KOPT-K1 (cell line): ENCODE results near the gene HSD17B3.
"Not testable (repeated sequence)": the region's sequence is repeated elsewhere in the genome, so short reads cannot be mapped to it uniquely, and the experiment has no call there.

Source experiments
- H3K27ac ChIP-seq: fragments of 200-600 bp; sonication (generic); 2 replicates; pipeline ENCODE4 v1.5.1; 2016; ENCODE audit warnings: antibody characterized with exemption, mild to moderate bottlenecking, low read depth, low read length; ENCODE audit not compliant: poor library complexity, severe bottlenecking
- H3K36me3 ChIP-seq: fragments of 200-600 bp; sonication (generic); 2 replicates; pipeline ENCODE4 v1.5.1; 2017; ENCODE audit warnings: antibody characterized with exemption, mild to moderate bottlenecking, low read length, moderate library complexity; ENCODE audit not compliant: insufficient read depth
- H3K9me3 ChIP-seq: fragments of 200-600 bp; sonication (generic); 2 replicates; pipeline ENCODE4 v1.5.1; 2017; ENCODE audit warnings: antibody characterized with exemption, low read length, mild to moderate bottlenecking; ENCODE audit not compliant: insufficient read depth, poor library complexity, severe bottlenecking

Gene HSD17B3

GRCh38 chr9:96274939-96275338, 27.0 kb downstream of the HSD17B3 start:
- no peak overlapping the region for H3K27ac ChIP-seq
- peaks cover 23% of the 10 kb centered on the region for H3K9me3 ChIP-seq
- H3K36me3 ChIP-seq, result no peaks in the 10 kb centered on the region

- no peak overlapping the region for H3K27ac ChIP-seq
- no peaks in the 10 kb centered on the region for H3K36me3 ChIP-seq
- peaks cover 21% of the 10 kb centered on the region for H3K9me3 ChIP-seq
These were observed 31.7 kb downstream of the HSD17B3 start for GRCh38 chr9:96270236-96270744.

GRCh38 chr9:96258967-96259366, 43.0 kb downstream of the HSD17B3 start:
- Histone ChIP-seq H3K27ac (no peak overlapping the region), H3K36me3 (no peaks in the 10 kb centered on the region), H3K9me3 (no peaks in the 10 kb centered on the region)

GRCh38 chr9:96256800-96257199, 45.2 kb downstream of the HSD17B3 start:
- no peaks in the 10 kb centered on the region for H3K9me3 ChIP-seq
- no peaks in the 10 kb centered on the region for H3K36me3 ChIP-seq
- no peak overlapping the region for H3K27ac ChIP-seq

- no peaks in the 10 kb centered on the region for H3K9me3 ChIP-seq
- no peak overlapping the region for H3K27ac ChIP-seq
- H3K36me3 ChIP-seq, result no peaks in the 10 kb centered on the region
These were observed 46.3 kb downstream of the HSD17B3 start for GRCh38 chr9:96255698-96256097.

- Histone ChIP-seq H3K9me3 (no peaks in the 10 kb centered on the region), H3K27ac (no peak overlapping the region)
These were observed 48.8 kb downstream of the HSD17B3 start for GRCh38 chr9:96253059-96253696.

GRCh38 chr9:96251451-96251850, 50.5 kb downstream of the HSD17B3 start:
- no peaks in the 10 kb centered on the region for H3K36me3 ChIP-seq
- H3K9me3 ChIP-seq, result no peaks in the 10 kb centered on the region
- no peak overlapping the region for H3K27ac ChIP-seq

More at GRCh38 chr9:96253059-96253696, 48.8 kb downstream of the HSD17B3 start:
- no peaks in the 10 kb centered on the region for H3K36me3 ChIP-seq

- Histone ChIP-seq H3K36me3 (no peaks in the 10 kb centered on the region), H3K27ac (no peak overlapping the region), H3K9me3 (no peaks in the 10 kb centered on the region)
These were observed 52.2 kb downstream of the HSD17B3 start for GRCh38 chr9:96249746-96250145.

GRCh38 chr9:96246267-96246671, 55.7 kb downstream of the HSD17B3 start:
- H3K9me3 ChIP-seq, result no peaks in the 10 kb centered on the region
- H3K36me3 ChIP-seq, result no peaks in the 10 kb centered on the region
- H3K27ac ChIP-seq, result no peak overlapping the region

- Histone ChIP-seq H3K9me3 (no peaks in the 10 kb centered on the region), H3K27ac (no peak overlapping the region), H3K36me3 (no peaks in the 10 kb centered on the region)
These were observed 56.6 kb downstream of the HSD17B3 start for GRCh38 chr9:96245399-96245798.

- H3K9me3 ChIP-seq, result no peaks in the 10 kb centered on the region
- H3K27ac ChIP-seq, result no peak overlapping the region
- no peaks in the 10 kb centered on the region for H3K36me3 ChIP-seq
These were observed 58.2 kb downstream of the HSD17B3 start for GRCh38 chr9:96243778-96244177.

GRCh38 chr9:96242811-96243210, 59.2 kb downstream of the HSD17B3 start:
- no peaks in the 10 kb centered on the region for H3K36me3 ChIP-seq
- H3K27ac ChIP-seq, result no peak overlapping the region
- H3K9me3 ChIP-seq, result no peaks in the 10 kb centered on the region

- Histone ChIP-seq H3K27ac (no peak overlapping the region), H3K36me3 (no peaks in the 10 kb centered on the region), H3K9me3 (no peaks in the 10 kb centered on the region)
These were observed 60.6 kb downstream of the HSD17B3 start for GRCh38 chr9:96241391-96241809.

- Histone ChIP-seq H3K36me3 (no peaks in the 10 kb centered on the region), H3K27ac (no peak overlapping the region), H3K9me3 (no peaks in the 10 kb centered on the region)
These were observed 65.0 kb downstream of the HSD17B3 start for GRCh38 chr9:96236854-96237550.

- not testable (repeated sequence) for H3K36me3 ChIP-seq, H3K9me3 ChIP-seq, H3K27ac ChIP-seq
These were observed 65.6 kb downstream of the HSD17B3 start for GRCh38 chr9:96236337-96236736.
